ENCODE data around the gene MICU1.
"Not testable (repeated sequence)": the region's sequence is repeated elsewhere in the genome, so short reads cannot be mapped to it uniquely, and the experiment has no call there.

MICU1 gene

DNA sequence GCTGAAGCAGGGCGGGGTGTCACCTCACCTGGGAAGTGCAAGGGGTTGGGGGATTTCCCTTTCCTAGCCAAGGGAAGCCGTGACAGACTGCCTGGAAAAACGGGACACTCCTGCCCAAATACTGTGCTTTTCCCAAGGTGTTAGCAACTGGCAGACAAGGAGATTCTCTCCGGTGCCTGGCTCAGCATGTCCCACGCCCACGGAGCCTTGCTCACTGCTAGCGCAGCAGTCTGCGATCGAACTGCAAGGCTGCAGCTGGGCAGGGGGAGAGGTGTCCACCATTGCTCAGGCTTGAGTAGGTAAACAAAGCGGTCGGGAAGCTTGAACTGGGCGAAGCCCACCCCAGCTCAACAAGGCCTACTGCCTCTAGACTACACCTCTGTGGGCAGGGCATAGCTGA, 190.3 kb downstream of the MICU1 start:
- Histone ChIP-seq H3K9me2 (replicated peaks; ENCODE audit: control insufficient read depth, low read length) (no peaks in the 10 kb centered on the region), H3K4me3 (ENCODE audit: low read length) (no peak overlapping the region), H3K9me3 (ENCODE audit: control insufficient read depth, insufficient read depth, low read length) (no peaks in the 10 kb centered on the region), H3F3A (ENCODE audit: control insufficient read depth, insufficient read depth) (no peaks in the 10 kb centered on the region), H3K79me2 (ENCODE audit: control insufficient read depth, low read length) (no peaks in the 10 kb centered on the region), H3K36me3 (ENCODE audit: control insufficient read depth, low read length) (no peaks in the 10 kb centered on the region), H3K4me1 (ENCODE audit: control insufficient read depth, low read length) (no peaks in the 10 kb centered on the region), H3K27ac (ENCODE audit: low read depth, low read length) (no peak overlapping the region), H3K27me3 (ENCODE audit: control insufficient read depth, low read length) (no peaks in the 10 kb centered on the region), H4K20me1 (ENCODE audit: control insufficient read depth, insufficient read depth, low read depth, low read length) (no peaks in the 10 kb centered on the region), H3K4me2 (ENCODE audit: low read length) (no peak overlapping the region)
- TF ChIP-seq, protein P1, sequence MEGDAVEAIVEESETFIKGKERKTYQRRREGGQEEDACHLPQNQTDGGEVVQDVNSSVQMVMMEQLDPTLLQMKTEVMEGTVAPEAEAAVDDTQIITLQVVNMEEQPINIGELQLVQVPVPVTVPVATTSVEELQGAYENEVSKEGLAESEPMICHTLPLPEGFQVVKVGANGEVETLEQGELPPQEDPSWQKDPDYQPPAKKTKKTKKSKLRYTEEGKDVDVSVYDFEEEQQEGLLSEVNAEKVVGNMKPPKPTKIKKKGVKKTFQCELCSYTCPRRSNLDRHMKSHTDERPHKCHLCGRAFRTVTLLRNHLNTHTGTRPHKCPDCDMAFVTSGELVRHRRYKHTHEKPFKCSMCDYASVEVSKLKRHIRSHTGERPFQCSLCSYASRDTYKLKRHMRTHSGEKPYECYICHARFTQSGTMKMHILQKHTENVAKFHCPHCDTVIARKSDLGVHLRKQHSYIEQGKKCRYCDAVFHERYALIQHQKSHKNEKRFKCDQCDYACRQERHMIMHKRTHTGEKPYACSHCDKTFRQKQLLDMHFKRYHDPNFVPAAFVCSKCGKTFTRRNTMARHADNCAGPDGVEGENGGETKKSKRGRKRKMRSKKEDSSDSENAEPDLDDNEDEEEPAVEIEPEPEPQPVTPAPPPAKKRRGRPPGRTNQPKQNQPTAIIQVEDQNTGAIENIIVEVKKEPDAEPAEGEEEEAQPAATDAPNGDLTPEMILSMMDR (IDR thresholded peaks at IDR 0.05; ENCODE audit: low read depth, low read length, poor library complexity, severe bottlenecking): no peak
- no peak for TF ChIP-seq EZH2phosphoT487 (IDR thresholded peaks at IDR 0.05; ENCODE audit: borderline replicate concordance, low read length)

DNA sequence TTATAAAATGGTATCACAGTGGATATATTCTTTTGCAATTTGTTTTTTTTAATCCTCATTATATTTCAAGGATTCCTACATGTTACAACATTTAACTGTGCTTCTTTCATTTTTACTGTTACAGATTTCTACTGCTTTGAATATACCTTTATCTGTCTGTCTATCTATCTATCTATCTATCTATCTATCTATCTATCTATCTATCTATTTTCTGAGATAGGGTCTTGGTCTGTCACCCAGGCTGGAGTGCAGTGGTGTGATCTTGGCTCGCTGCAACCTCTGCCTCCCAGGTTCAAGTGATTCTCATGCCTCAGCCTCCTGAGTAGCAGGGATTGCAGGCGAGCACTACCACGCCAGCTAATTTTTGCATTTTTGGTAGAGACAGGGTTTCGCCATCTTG, 194.9 kb downstream of the MICU1 start:
- not testable (repeated sequence) for H3K27ac ChIP-seq (ENCODE audit: low read depth, low read length); H3K4me1 ChIP-seq (ENCODE audit: control insufficient read depth, low read length); H3F3A ChIP-seq (ENCODE audit: control insufficient read depth, insufficient read depth); H3K27me3 ChIP-seq (ENCODE audit: control insufficient read depth, low read length); H3K4me2 ChIP-seq (ENCODE audit: low read length); H3K9me3 ChIP-seq (ENCODE audit: control insufficient read depth, insufficient read depth, low read length); H3K9me2 ChIP-seq (replicated peaks; ENCODE audit: control insufficient read depth, low read length); H3K4me3 ChIP-seq (ENCODE audit: low read length); H4K20me1 ChIP-seq (ENCODE audit: control insufficient read depth, insufficient read depth, low read depth, low read length); H3K36me3 ChIP-seq (ENCODE audit: control insufficient read depth, low read length); H3K79me2 ChIP-seq (ENCODE audit: control insufficient read depth, low read length)

DNA sequence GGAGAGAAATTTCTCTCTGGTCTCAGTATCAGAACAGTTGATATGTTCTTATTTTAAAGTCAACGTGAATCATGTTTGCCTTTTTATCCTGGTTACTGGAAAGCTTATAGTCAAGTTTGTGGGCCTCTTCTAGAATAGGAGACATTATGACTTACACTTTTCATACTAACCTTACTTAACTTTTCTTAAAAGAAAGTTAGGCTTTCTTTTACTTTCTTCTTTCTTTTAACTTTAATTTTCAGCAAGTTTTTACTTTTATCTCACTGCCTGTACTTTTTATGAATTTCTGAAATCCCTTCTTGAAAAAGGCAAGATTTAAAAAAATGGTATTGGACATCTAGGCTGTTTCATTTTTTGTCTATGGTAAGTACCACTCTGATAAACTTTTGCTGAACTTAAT, 195.9 kb downstream of the MICU1 start:
- no peak overlapping the region for H3K27ac ChIP-seq (ENCODE audit: low read depth, low read length)
- H3K4me2 ChIP-seq (ENCODE audit: low read length): no peak overlapping the region
- H3F3A ChIP-seq (ENCODE audit: control insufficient read depth, insufficient read depth): no peaks in the 10 kb centered on the region
- no peak for TF ChIP-seq EZH2phosphoT487 (IDR thresholded peaks at IDR 0.05; ENCODE audit: borderline replicate concordance, low read length)
- TF ChIP-seq, protein P1 (IDR thresholded peaks at IDR 0.05; ENCODE audit: low read depth, low read length, poor library complexity, severe bottlenecking): no peak
- no peaks in the 10 kb centered on the region for H3K79me2 ChIP-seq (ENCODE audit: control insufficient read depth, low read length)
- H3K4me1 ChIP-seq (ENCODE audit: control insufficient read depth, low read length): no peaks in the 10 kb centered on the region
- no peaks in the 10 kb centered on the region for H3K9me3 ChIP-seq (ENCODE audit: control insufficient read depth, insufficient read depth, low read length)
- H3K4me3 ChIP-seq (ENCODE audit: low read length): no peak overlapping the region
- H3K27me3 ChIP-seq (ENCODE audit: control insufficient read depth, low read length): no peaks in the 10 kb centered on the region
- no peaks in the 10 kb centered on the region for H3K9me2 ChIP-seq (replicated peaks; ENCODE audit: control insufficient read depth, low read length)
- H4K20me1 ChIP-seq (ENCODE audit: control insufficient read depth, insufficient read depth, low read depth, low read length): no peaks in the 10 kb centered on the region
- no peaks in the 10 kb centered on the region for H3K36me3 ChIP-seq (ENCODE audit: control insufficient read depth, low read length)

DNA sequence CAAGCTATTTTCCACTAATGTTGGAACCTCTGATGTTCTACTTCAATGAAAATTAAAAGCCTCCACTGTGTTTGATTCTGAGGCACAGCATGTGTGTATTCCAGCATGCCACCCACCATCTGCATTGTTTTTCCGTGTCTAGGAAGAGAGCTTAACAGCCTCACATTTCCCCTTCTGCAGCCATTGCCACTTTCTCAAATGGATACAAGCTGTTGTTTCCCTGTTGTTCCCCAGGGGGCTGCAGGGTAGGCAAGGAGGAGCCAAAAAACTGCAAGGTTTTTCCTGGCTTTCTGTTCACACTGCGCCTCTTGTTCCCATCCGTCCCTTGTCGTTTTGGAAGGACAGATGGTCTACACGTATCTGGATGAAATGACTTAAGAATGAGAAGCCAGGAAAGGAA, 198.9 kb downstream of the MICU1 start:
- H3K4me1 ChIP-seq (ENCODE audit: control insufficient read depth, low read length): no peaks in the 10 kb centered on the region
- H4K20me1 ChIP-seq (ENCODE audit: control insufficient read depth, insufficient read depth, low read depth, low read length): no peaks in the 10 kb centered on the region
- TF ChIP-seq EZH2phosphoT487 (IDR thresholded peaks at IDR 0.05; ENCODE audit: borderline replicate concordance, low read length): no peak
- TF ChIP-seq, protein P1 (IDR thresholded peaks at IDR 0.05; ENCODE audit: low read depth, low read length, poor library complexity, severe bottlenecking): no peak
- no peaks in the 10 kb centered on the region for H3K79me2 ChIP-seq (ENCODE audit: control insufficient read depth, low read length)
- H3K36me3 ChIP-seq (ENCODE audit: control insufficient read depth, low read length): no peaks in the 10 kb centered on the region
- no peaks in the 10 kb centered on the region for H3K9me3 ChIP-seq (ENCODE audit: control insufficient read depth, insufficient read depth, low read length)
- H3K4me2 ChIP-seq (ENCODE audit: low read length): no peak overlapping the region
- H3K9me2 ChIP-seq (replicated peaks; ENCODE audit: control insufficient read depth, low read length): no peaks in the 10 kb centered on the region
- no peaks in the 10 kb centered on the region for H3K27me3 ChIP-seq (ENCODE audit: control insufficient read depth, low read length)
- no peak overlapping the region for H3K4me3 ChIP-seq (ENCODE audit: low read length)
- no peaks in the 10 kb centered on the region for H3F3A ChIP-seq (ENCODE audit: control insufficient read depth, insufficient read depth)
- no peak overlapping the region for H3K27ac ChIP-seq (ENCODE audit: low read depth, low read length)
